Smooth muscle cell of the coronary artery (primary cell): ENCODE results near the gene MATN4. TPM values are rescaled to one million over a fixed set of nuclear protein-coding genes. Genes with fewer than 3 reads are reported as not detected.

Experiments
- total RNA-seq: library from RNA; depleted of rRNA; stranded (reverse); fragments of >200 nt; gene quantifications from 2 replicates; pipeline ENCODE4 v1.2.3, GENCODE V29; 2014; ENCODE audit warnings: low replicate concordance

MATN4 gene, protein sequence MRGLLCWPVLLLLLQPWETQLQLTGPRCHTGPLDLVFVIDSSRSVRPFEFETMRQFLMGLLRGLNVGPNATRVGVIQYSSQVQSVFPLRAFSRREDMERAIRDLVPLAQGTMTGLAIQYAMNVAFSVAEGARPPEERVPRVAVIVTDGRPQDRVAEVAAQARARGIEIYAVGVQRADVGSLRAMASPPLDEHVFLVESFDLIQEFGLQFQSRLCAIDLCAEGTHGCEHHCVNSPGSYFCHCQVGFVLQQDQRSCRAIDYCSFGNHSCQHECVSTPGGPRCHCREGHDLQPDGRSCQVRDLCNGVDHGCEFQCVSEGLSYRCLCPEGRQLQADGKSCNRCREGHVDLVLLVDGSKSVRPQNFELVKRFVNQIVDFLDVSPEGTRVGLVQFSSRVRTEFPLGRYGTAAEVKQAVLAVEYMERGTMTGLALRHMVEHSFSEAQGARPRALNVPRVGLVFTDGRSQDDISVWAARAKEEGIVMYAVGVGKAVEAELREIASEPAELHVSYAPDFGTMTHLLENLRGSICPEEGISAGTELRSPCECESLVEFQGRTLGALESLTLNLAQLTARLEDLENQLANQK
- total RNA-seq: 0.23 TPM in 1 of 2 replicates, not detected in the other

DNA sequence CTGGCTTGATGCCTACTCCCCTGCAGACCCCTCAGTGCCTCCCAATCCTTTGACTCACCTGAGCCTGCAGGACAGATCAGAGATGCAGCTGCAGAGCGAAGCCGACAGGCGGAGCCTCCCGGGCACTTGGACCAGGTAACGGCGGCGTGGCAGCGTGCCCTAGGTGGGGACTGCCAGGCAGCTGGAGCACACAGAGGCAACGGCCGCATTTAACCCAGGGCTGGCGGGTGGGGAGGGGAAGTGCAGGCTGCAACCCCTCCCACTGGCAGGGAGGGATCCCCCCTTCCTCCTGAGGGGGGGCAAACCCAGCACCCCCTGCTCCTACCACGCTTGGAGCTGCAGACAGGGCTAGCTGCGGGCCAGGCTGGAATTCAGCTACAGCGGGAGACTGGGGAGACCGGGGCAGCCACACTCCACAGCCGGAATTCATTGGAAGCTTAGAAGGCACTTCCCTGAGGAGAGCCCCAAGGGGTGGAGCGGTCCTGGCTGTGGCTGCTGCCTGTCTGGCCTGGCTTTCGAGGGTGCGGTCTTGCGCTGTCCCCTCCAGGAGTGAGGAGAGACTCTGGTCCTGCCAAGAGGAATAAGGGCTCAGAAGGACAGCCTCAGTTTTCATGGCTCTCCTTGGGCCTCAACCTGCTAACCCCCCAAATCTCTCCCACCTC is at the start of gene MATN4:
Gene MATN4, minus strand, starts transcription at position 183 of the 662 bp plus-strand sequence. CDS start 2,717 bp downstream, outside the sequence.

DNA sequence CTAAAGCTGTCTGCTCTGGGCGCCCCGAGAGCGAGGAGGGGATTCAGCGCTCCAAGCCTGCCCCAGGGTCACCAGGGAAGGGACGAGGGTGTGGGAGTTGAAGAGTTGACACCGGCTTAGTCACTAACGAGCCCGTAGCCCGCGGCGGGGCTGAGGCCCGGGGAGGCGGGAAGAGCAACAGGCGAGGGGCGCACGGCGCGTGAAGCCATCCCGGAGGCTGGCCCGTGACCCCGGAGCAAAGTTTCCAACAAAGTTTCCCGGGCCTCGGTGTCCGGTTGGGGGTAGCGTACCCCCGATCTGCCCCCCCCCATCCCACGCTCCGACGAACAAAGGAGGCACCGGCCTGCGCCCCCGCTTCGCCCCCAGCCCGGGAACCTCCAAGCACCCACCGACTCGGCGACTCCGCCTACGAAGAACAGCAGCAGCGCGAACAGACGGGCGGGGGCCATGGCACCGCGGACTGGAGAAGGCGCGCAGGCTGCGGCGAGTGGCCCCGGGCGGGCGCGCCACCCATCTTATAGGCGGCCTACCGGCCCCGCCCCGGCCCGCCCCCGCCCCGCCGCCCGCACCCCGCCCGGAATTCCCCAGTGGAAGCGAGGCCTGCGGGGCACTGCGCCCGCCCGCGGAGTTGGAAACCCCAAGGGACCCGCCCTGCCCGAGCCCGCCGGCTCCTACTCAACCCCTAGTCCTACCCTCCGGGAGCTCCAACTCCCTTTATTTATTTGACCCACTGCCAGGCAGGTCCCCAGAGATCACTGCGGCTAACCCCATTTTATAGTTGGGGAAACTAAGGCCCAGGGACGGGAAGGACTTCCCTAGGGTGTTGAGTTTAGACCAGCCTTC is 40.1 kb upstream of the MATN4 start, which contains the start of gene SDC4:
Gene SDC4, minus strand, starts transcription at position 489 of the 843 bp plus-strand sequence. Its CDS starts 40 bp downstream, at position 449.

DNA sequence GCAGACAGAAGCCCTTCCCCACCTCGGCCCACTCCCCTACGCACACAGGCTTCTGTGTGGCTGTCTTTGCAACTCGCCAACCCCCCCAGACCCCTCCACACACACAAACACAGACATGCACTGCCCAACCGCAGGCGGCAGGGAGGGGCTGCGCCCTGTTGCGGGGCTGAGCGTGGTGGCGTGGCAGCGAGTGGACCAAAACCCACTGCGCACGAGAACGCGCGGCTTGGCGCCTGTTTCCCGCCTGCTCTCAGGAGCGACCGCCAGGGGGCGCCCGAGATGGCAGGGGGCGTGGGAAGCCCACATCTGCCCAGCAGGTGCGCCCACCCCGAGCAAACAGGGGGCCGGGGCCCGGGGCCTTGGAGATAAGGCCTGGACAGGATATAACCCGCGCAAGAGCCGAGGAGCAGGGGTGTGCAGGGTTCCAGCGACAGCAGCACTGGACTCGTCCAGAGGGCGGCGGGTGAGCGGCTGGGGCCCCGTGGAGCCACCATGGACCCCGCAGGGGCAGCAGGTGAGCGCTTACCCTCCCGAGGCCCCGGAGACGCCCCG is 1.6 kb downstream of the MATN4 start, which contains the start of gene RBPJL:
Gene RBPJL, plus strand, starts transcription at position 410 of the 552 bp plus-strand sequence. Its CDS starts 83 bp downstream, at position 493.

DNA sequence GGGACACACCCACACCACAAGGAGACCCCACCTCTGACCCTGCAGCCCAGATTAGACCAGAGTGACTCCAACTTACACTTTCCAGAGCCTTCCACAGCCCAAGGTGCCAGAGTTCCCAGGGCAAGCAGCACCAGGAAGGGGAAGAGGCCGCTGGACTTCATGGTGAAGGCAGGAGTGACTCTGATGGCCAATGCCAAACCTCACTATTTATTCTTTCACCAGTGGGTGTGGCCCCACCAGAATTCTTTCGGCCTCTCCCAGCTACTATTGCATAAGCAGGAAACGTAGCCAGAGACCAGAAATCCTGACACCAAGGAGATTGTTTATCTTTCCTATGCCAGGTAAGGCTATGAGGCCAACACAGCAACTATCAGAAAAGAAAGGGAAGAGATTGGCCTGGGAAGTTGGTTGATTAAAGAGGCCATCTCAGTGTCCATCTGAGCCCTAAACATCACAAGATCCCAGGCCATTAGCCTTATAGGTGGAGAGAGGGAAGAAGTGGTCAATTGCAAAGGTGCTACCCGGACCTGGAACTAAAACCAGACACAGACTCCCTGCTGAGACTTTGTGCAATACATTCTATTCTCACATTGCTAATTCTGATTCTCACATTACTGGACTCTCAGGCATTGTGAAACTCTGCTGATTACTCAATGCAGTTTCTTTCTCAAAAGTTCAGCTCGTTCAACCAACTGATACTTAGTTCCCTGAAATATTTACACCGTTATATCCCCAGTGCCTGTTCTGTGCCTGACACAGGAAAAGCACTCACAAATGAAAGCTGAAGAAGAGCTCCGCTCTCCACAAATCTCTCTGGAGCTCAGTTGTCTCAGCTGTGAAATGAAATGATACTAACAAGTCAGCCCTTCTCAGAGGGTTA is 53.5 kb downstream of the MATN4 start, which contains the start of gene SLPI:
Gene SLPI, minus strand, starts transcription at position 182 of the 880 bp plus-strand sequence. Its CDS starts 21 bp downstream, at position 161.

Other genes starting within 250 kb of the MATN4 start
- gene KCNS1, start 207.2 kb downstream of the MATN4 start, total RNA-seq: 0.23 and 0.70 TPM in 2 replicates
- not detected in 2 replicates for gene WFDC5, start 193.1 kb downstream of the MATN4 start, total RNA-seq
- not detected in 2 replicates for gene WFDC12, start 183.8 kb downstream of the MATN4 start, total RNA-seq
- not detected in 2 replicates for gene PI3, start 133.4 kb downstream of the MATN4 start, total RNA-seq
- gene SEMG1, start 101.3 kb downstream of the MATN4 start, total RNA-seq: not detected in 2 replicates
- not detected in 2 replicates for gene SEMG2, start 86.9 kb downstream of the MATN4 start, total RNA-seq
- not detected in 2 replicates for gene SLPI, start 53.7 kb downstream of the MATN4 start, total RNA-seq
- not detected in 2 replicates for gene RBPJL, start 1.5 kb downstream of the MATN4 start, total RNA-seq
- 28.8 and 50.7 TPM in 2 replicates for gene SDC4, start 40.1 kb upstream of the MATN4 start, total RNA-seq
- 15.5 and 38.7 TPM in 2 replicates for gene SYS1, start 54.9 kb upstream of the MATN4 start, total RNA-seq
- 0.12 TPM in 1 of 2 replicates, not detected in the other for gene TP53TG5, start 70.0 kb upstream of the MATN4 start, total RNA-seq
- 0.83 and 1.1 TPM in 2 replicates for gene DBNDD2, start 100.0 kb upstream of the MATN4 start, total RNA-seq
- 16.5 and 23.8 TPM in 2 replicates for gene PIGT, start 107.8 kb upstream of the MATN4 start, total RNA-seq
- gene WFDC2, start 161.5 kb upstream of the MATN4 start, total RNA-seq: not detected in 2 replicates
- gene SPINT3, start 207.3 kb upstream of the MATN4 start, total RNA-seq: not detected in 2 replicates
- gene WFDC6, start 231.2 kb upstream of the MATN4 start, total RNA-seq: not detected in 2 replicates
- gene EPPIN, start 239.1 kb upstream of the MATN4 start, total RNA-seq: not detected in 2 replicates